Omental fat pad (tissue), 4 donors: ENCODE data around the gene UVSSA. TPM values are rescaled to one million over a fixed set of nuclear protein-coding genes. Genes with fewer than 3 reads are reported as not detected.

Source experiments
- ATAC-seq: fragments of 150-250 bp; one replicate; pipeline ENCODE4 v1.9.1; 2016; ENCODE audit warnings: mild to moderate bottlenecking, moderate library complexity; ENCODE audit not compliant: low FRiP score
- DNase-seq: peaks from one replicate; pipeline ENCODE4 v3.0.0-alpha.2; 2019; ENCODE audit warnings: low spot score
- total RNA-seq, 4 donors: library from RNA; depleted of rRNA; stranded (reverse); fragments of >200 nt; gene quantifications; one replicate each; pipeline ENCODE4 v1.1.0, GENCODE V29; 2016
- TF ChIP-seq, protein P1 (sequence below), 3 donors: fragments of 450-650 bp; IDR thresholded peaks; one replicate each; pipeline ENCODE4 v1.5.1; 2016 to 2017; ENCODE audit warnings: antibody characterized with exemption in 3 of 3, mild to moderate bottlenecking in 3 of 3, moderate library complexity in 2 of 3

UVSSA gene
- total RNA-seq, 4 donors from 2014 or later = 10.2 to 28.2 (median 13.0) TPM

DNA sequence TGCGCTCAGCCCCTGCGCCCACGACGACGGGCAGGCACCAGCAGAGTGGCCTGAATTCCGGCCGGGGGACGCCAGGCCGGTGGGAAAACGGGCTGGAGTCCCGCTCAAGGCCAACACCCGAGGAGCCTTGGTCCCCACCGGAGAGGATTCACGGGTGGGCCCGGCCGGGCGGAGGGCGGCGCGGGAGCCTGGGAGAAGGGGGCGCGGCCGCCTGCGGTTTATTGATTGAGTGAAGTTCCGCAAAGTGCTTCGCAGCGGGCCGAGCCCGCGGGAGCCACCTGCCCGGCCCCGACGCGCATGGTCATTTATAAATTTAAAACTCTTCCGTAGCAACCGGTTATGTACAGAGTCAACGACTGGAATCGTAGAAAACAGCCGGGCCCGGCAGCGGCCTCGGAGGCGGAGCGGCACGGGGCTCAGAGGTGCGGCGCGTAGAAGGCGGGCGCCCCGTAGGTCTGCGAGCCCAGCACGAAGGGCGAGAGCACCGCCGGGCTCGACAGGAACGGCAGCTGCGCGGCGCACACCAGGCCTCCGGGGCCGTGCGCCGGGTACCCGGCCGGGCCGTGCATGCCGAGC is 55.6 kb downstream of the UVSSA start:
- ATAC-seq (no peak), DNase-seq (no peak)
- TF ChIP-seq, protein P1, sequence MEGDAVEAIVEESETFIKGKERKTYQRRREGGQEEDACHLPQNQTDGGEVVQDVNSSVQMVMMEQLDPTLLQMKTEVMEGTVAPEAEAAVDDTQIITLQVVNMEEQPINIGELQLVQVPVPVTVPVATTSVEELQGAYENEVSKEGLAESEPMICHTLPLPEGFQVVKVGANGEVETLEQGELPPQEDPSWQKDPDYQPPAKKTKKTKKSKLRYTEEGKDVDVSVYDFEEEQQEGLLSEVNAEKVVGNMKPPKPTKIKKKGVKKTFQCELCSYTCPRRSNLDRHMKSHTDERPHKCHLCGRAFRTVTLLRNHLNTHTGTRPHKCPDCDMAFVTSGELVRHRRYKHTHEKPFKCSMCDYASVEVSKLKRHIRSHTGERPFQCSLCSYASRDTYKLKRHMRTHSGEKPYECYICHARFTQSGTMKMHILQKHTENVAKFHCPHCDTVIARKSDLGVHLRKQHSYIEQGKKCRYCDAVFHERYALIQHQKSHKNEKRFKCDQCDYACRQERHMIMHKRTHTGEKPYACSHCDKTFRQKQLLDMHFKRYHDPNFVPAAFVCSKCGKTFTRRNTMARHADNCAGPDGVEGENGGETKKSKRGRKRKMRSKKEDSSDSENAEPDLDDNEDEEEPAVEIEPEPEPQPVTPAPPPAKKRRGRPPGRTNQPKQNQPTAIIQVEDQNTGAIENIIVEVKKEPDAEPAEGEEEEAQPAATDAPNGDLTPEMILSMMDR (IDR thresholded peaks at IDR 0.05) = no peak

DNA sequence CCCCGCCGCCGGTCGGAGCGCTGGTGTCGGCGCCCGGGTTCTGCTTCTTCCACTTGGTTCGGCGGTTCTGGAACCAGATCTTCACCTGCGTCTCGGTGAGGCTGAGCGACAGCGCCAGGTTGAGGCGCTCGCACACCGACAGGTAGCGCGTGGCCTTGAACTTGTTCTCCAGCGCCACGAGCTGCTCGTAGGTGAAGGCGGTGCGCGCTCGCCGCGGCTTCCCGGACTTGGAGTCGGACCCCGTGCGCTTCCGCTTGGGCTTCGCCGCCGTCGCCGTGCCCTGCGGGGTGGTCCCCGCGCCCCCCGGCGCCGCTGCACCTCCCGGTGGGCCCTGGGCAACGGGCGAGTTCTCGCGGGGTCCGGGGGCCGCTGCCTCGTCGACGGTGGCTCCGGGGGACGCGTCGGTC is 56.2 kb downstream of the UVSSA start:
- DNase-seq (no peak), ATAC-seq (no peak)
- TF ChIP-seq, protein P1 (IDR thresholded peaks at IDR 0.05) = no peak

DNA sequence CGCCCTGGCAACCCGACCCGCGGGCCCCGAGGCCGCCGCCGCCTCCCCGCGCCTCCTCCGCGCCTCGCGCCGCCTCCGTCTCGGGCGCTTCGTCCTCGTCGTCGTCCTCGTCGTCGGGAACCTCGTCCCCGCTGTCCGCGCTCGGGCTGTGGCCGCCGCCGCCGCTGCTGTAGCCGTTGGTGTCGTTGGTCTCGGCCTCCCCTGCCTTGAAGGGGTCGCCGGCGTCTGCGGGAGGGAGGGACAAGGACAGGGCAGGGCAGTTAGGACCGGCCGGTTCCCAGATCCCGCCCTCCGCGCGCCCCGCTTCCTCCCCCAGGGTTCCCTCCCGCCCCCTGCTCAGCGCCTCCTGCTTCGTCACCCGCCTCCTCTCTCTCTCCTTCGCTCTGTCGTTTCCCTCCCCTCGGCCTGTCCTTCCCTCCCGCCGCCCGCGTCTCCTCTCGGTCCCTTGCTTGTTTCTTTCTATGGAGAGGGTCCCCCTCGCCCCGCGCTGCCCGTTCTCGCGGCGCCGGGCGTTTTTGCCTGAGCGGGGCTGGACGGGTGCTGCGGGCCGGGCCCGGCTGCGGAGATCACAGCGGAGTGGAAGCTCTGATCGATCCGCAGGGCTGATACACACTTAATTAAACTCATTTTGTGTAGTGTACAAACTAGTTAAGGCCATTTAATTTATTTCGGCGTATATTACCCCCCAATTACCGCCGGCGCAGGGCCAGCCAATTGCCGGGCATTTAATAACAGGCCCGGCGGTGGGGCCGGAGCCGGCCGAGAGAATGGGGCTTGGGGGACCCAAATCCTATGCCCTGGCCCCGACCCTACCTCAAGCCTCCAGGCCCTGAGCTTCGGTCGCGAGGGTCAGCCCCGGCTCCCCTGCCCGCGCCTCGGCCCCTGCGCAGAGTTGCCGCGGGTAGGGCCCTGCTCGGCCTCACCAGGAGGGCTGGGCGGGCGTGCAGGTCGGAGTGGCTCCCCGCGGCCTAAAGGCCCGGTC is 56.9 kb downstream of the UVSSA start:
- TF ChIP-seq, protein P1 (IDR thresholded peaks at IDR 0.05) = no peak
- ATAC-seq (no peak), DNase-seq (no peak)

DNA sequence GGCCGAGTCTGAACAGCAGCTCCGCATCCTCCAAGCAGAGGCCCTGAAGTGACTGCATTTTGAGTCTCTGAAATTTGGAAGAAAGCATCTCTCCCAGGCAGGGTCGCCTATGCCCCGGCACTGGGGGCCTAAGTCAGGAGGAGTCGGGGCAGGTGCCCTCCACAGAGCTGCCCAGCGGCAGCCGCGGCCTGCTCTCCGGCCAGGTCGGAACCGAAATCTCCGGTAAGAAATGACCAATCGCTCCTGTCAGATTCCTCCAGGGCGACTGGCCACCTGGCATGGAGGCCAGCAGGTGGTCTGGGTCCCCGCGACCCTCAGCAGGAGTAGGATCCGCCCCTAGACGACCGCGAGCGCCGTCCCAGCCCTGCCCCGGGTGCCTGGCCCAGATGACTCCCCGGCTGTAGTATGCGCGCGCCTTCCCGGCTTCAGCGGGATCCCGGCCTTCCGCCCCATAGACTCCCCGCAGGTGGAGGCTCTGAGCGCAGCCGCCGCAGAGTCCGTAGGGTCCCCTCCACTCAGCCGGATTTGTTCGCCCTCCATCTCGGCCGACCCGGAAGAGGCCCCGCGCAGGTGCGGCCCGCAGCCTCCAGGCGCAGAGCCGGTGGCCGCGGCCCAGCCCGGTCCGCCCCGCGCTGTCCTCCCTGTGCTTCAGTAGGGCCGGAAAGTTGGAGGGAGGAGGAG is 57.7 kb downstream of the UVSSA start:
- ATAC-seq = no peak
- TF ChIP-seq, protein P1 (IDR thresholded peaks at IDR 0.05) = no peak

DNA sequence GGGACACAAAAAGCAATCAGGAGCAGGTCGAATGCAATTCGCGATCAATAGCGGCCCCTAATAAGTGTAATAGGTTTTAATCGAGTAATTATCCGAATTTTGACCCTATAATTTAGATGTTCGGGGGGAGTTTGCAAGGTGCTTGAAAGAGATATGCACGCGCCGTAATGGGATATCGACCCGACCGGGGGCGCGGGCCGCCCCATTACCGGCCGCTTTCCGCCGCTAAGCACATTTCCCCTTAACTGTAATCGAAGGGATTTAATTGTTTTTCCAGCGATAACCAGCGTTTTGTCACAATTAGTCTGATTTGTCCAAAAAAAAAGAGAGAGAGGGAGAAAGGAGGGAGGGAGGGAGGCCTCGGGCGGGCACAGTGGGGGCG is 58.2 kb downstream of the UVSSA start:
- DNase-seq = no peak
- ATAC-seq = no peak
- TF ChIP-seq, protein P1 (IDR thresholded peaks at IDR 0.05) = no peak

More for the DNA sequence above, 57.7 kb downstream of the UVSSA start:
- no peak for DNase-seq

DNA sequence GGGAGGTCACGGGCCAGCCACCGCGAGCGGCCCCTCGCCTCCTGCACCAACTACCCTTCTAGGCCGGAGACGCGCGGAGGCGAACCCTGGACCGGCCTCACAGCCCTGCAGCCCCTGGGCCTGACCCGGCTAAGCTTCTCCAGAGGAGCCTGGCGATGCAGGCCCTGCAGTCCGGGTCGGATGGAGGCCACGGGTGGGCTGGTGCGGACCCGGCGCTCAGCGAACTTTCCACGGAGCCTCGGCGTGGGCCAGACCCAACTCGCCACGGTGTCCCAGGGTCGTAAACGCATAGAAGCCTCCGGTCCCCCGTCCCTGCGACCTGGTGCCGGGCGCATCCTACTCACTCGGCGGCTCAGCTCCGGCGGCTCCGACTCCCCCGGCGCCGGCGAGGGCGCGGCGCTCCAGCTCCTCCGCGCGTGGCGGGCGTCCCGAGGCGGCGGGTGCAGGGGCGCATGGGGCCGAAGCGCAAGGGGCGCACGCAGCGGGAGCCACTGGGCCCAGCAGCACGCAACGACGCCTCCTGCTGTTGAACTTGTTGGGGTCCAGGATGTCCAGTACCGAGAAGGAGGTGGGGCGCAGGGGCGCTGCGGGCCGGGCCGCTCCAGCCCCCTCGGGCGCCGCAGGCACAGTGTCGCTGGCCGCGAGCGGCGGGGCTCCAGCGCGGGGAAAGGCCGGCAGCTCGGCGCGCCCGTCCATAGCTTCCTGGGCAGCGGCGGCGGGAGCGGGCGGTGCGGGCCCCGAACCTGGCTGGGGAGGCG is 58.8 kb downstream of the UVSSA start:
- TF ChIP-seq, protein P1 (IDR thresholded peaks at IDR 0.05) = no peak
- ATAC-seq (no peak), DNase-seq (no peak)
